Right kidney (tissue), 1 donor: ENCODE measurements around the gene RGR.

Source experiments
- DNase-seq: peaks from one replicate; pipeline ENCODE4 v3.0.0-alpha.2; 2016

Gene RGR

GRCh38 chr10:84296091-84296981 is 51.5 kb downstream of the RGR start:
- DNase-seq: no peak

- DNase-seq: no peak
Measured at GRCh38 chr10:84298057-84298456, 53.2 kb downstream of the RGR start.

- DNase-seq: no peak
Measured at GRCh38 chr10:84302223-84302622, 57.4 kb downstream of the RGR start.

- DNase-seq: no peak
Measured at GRCh38 chr10:84306751-84307384, 62.0 kb downstream of the RGR start.

GRCh38 chr10:84308021-84308420 is 63.2 kb downstream of the RGR start:
- no peak for DNase-seq

- DNase-seq: no peak
Measured at GRCh38 chr10:84308481-84309304, 63.8 kb downstream of the RGR start.
